ENCODE data around the gene TSTD2.
A peak's percentile ranks its signal among the peaks of the same experiment; 100 is the strongest.

The TSTD2 gene

GRCh38 chr9:97560154-97560553 is 73.0 kb downstream of the TSTD2 start:
- no peak for DNase-seq

GRCh38 chr9:97559111-97559514 is 74.1 kb downstream of the TSTD2 start:
- no peak for DNase-seq

GRCh38 chr9:97558701-97559101 is 74.5 kb downstream of the TSTD2 start:
- DNase-seq, result no peak

- peak; percentile 42 to 53 for DNase-seq
Measured at GRCh38 chr9:97557606-97558095, 75.5 kb downstream of the TSTD2 start.

GRCh38 chr9:97556721-97557605 is 76.2 kb downstream of the TSTD2 start:
- no peak for DNase-seq

GRCh38 chr9:97556036-97556720 is 77.0 kb downstream of the TSTD2 start:
- no peak for DNase-seq

- no peak for DNase-seq
Measured at GRCh38 chr9:97555164-97555563, 78.0 kb downstream of the TSTD2 start.

- no peak for DNase-seq
Measured at GRCh38 chr9:97554566-97555075, 78.5 kb downstream of the TSTD2 start.

GRCh38 chr9:97553841-97554240 is 79.3 kb downstream of the TSTD2 start:
- no peak for DNase-seq

- DNase-seq, result no peak
Measured at GRCh38 chr9:97553141-97553540, 80.0 kb downstream of the TSTD2 start.

GRCh38 chr9:97551308-97551707 is 81.9 kb downstream of the TSTD2 start:
- DNase-seq, result no peak

GRCh38 chr9:97550386-97550785 is 82.8 kb downstream of the TSTD2 start:
- no peak for DNase-seq

All from inflammatory macrophage treated with lipopolysaccharide for 1 hour (primary cell).